ENCODE data around the gene REPIN1. TPM values are rescaled to one million over a fixed set of nuclear protein-coding genes. Genes with fewer than 3 reads are reported as not detected.

The REPIN1 gene
- total RNA-seq, 1 experiment from 2014 or later, result 124 TPM

DNA sequence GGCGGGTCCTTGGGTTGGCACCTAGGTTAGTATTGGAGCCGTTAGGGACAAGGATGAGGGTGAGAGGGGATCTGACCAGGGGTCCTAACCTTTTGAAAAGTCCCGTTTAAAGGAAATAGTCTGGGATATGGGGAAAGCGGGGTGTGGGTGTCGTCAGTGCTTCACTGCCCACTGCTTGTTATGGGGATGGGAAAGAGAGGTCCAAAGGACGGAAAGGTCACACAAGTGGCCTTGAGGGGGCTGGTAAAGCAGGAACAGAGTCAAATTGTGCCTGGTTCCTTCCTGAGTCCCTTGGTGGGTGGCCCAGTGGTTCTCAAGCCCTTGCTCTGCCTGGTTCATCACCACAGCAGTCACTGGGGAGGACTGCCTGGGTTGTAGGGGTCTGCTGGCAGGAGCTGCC lies 7.9 kb downstream of the REPIN1 start:
- H3K4me2 ChIP-seq (ENCODE audit: low read length), result no peak overlapping the region
- H4K20me1 ChIP-seq (ENCODE audit: low read length), result no peaks in the 10 kb centered on the region
- no peak overlapping the region for H3K9ac ChIP-seq (ENCODE audit: low read length)
- H3K4me1 ChIP-seq (ENCODE audit: insufficient read depth, low read length), result peaks cover 14% of the 10 kb centered on the region
- no peak overlapping the region for H2AFZ ChIP-seq (ENCODE audit: low read length)
- intact Hi-C loops (cut with micrococcal nuclease), result loop anchor here (5.0 kb wide), 1 partner anchor 54 kb away; the partner anchor contains the start of genes ACTR3C and LRRC61
- no peaks in the 10 kb centered on the region for H3K9me3 ChIP-seq (ENCODE audit: low read length)
- H3K36me3 ChIP-seq (ENCODE audit: low read depth, low read length), result no peaks in the 10 kb centered on the region
- CTCF ChIA-PET, result no interaction called here
- TF ChIP-seq, protein P1, sequence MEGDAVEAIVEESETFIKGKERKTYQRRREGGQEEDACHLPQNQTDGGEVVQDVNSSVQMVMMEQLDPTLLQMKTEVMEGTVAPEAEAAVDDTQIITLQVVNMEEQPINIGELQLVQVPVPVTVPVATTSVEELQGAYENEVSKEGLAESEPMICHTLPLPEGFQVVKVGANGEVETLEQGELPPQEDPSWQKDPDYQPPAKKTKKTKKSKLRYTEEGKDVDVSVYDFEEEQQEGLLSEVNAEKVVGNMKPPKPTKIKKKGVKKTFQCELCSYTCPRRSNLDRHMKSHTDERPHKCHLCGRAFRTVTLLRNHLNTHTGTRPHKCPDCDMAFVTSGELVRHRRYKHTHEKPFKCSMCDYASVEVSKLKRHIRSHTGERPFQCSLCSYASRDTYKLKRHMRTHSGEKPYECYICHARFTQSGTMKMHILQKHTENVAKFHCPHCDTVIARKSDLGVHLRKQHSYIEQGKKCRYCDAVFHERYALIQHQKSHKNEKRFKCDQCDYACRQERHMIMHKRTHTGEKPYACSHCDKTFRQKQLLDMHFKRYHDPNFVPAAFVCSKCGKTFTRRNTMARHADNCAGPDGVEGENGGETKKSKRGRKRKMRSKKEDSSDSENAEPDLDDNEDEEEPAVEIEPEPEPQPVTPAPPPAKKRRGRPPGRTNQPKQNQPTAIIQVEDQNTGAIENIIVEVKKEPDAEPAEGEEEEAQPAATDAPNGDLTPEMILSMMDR (conservative IDR thresholded peaks at IDR 0.05; ENCODE audit: low read depth, low read length), result no peak
- TF ChIP-seq EZH2 (IDR thresholded peaks at IDR 0.05; ENCODE audit: low read length, unreplicated experiment) (no peak), EZH2phosphoT487 (IDR thresholded peaks at IDR 0.05; ENCODE audit: borderline replicate concordance, low read length) (no peak)
- H3K4me3 ChIP-seq (ENCODE audit: low read length), result no peak overlapping the region
- POLR2A ChIA-PET (ENCODE audit: unreplicated experiment), result no interaction called here
- peaks cover 5% of the 10 kb centered on the region for H3F3A ChIP-seq (ENCODE audit: low read length, unreplicated experiment)
- H3K27ac ChIP-seq (ENCODE audit: low read length), result no peak overlapping the region
- DNase-seq, result no peak
- peaks cover 23% of the 10 kb centered on the region for H3K79me2 ChIP-seq (ENCODE audit: low read length)
- no peaks in the 10 kb centered on the region for H3K9me2 ChIP-seq (replicated peaks; ENCODE audit: low read length)
- no peak for ATAC-seq
- no TSS peak for BruUV-seq (replicated peaks)
- H3K27me3 ChIP-seq (ENCODE audit: low read length), result no peaks in the 10 kb centered on the region

DNA sequence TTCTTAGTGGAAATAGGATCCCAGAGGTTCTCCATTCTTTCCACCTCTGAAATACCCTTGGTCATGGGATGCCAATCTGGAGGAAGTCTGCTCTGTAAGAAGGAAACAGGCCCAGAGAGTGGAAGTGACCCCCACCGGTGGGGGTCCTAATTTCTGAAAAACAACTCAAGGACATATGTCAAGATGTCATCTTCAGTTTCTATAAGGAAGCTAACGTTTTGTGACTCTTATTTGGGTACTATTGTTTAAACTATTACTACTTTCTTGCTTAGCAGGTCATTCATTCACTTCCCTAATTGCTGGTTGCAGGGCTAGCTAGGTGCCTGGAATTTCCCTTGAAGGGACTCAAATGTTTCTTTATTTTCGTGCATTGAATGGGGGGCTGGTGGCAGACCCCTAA lies 8.6 kb downstream of the REPIN1 start:
- ATAC-seq (no peak), DNase-seq (no peak)
- intact Hi-C loops (cut with micrococcal nuclease), result loop anchor here (5.0 kb wide), 1 partner anchor 55 kb away; the partner anchor contains the start of genes ACTR3C and LRRC61
- H3K9ac ChIP-seq (ENCODE audit: low read length), result no peak overlapping the region
- H3K4me3 ChIP-seq (ENCODE audit: low read length), result no peak overlapping the region
- no peak for TF ChIP-seq EZH2 (IDR thresholded peaks at IDR 0.05; ENCODE audit: low read length, unreplicated experiment)
- TF ChIP-seq, protein P1 (conservative IDR thresholded peaks at IDR 0.05; ENCODE audit: low read depth, low read length), result no peak
- peaks cover 14% of the 10 kb centered on the region for H3K4me1 ChIP-seq (ENCODE audit: insufficient read depth, low read length)
- H3K27ac ChIP-seq (ENCODE audit: low read length), result no peak overlapping the region
- H3K36me3 ChIP-seq (ENCODE audit: low read depth, low read length), result no peaks in the 10 kb centered on the region
- H4K20me1 ChIP-seq (ENCODE audit: low read length), result no peaks in the 10 kb centered on the region
- peaks cover 5% of the 10 kb centered on the region for H3F3A ChIP-seq (ENCODE audit: low read length, unreplicated experiment)
- H3K4me2 ChIP-seq (ENCODE audit: low read length), result no peak overlapping the region
- H3K9me3 ChIP-seq (ENCODE audit: low read length), result no peaks in the 10 kb centered on the region
- H2AFZ ChIP-seq (ENCODE audit: low read length), result no peak overlapping the region
- BruUV-seq (replicated peaks), result no TSS peak
- POLR2A ChIA-PET (ENCODE audit: unreplicated experiment), result no interaction called here
- peaks cover 16% of the 10 kb centered on the region; the same call in 1 of the 2 replicates for H3K79me2 ChIP-seq (ENCODE audit: low read length)
- no peaks in the 10 kb centered on the region for H3K27me3 ChIP-seq (ENCODE audit: low read length)
- CTCF ChIA-PET, result interaction anchor here (0.6 kb wide), 1 partner anchor 21 kb away, joined by 3 read pairs; no protein-coding TSS in a partner anchor
- H3K9me2 ChIP-seq (replicated peaks; ENCODE audit: low read length), result no peaks in the 10 kb centered on the region

DNA sequence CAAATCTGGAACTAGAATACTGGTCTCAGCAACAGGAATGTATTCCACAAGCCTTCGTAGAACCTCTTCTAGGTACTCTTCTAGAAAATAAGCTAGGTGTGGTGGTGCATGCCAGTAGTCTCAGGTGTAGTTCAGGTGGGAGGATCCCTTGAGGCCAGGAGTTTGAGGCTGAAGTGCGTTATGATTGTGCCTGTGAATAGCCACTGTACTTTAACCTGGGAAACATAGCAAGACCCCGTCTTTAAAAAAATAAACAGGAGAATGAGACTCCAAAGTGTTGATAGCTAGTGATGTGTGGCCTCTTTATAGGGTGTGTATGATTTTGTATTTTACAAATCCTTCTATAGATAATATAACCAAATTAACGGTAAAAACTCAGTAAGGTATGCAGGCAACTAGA lies 9.0 kb downstream of the REPIN1 start:
- no peak overlapping the region for H3K4me2 ChIP-seq (ENCODE audit: low read length)
- POLR2A ChIA-PET (ENCODE audit: unreplicated experiment), result no interaction called here
- no peaks in the 10 kb centered on the region for H4K20me1 ChIP-seq (ENCODE audit: low read length)

More for the DNA sequence above, 9.0 kb downstream of the REPIN1 start:
- Histone ChIP-seq H3K27me3 (ENCODE audit: low read length) (no peaks in the 10 kb centered on the region), H3K9me3 (ENCODE audit: low read length) (no peaks in the 10 kb centered on the region), H3K9me2 (replicated peaks; ENCODE audit: low read length) (no peaks in the 10 kb centered on the region), H3K27ac (ENCODE audit: low read length) (no peak overlapping the region), H3F3A (ENCODE audit: low read length, unreplicated experiment) (peaks cover 5% of the 10 kb centered on the region), H3K9ac (ENCODE audit: low read length) (no peak overlapping the region), H3K79me2 (ENCODE audit: low read length) (peaks cover 12% of the 10 kb centered on the region; the same call in 1 of the 2 replicates), H3K36me3 (ENCODE audit: low read depth, low read length) (no peaks in the 10 kb centered on the region), H3K4me1 (ENCODE audit: insufficient read depth, low read length) (peaks cover 16% of the 10 kb centered on the region), H3K4me3 (ENCODE audit: low read length) (no peak overlapping the region), H2AFZ (ENCODE audit: low read length) (no peak overlapping the region)
- ATAC-seq, result no peak
- BruUV-seq (replicated peaks), result no TSS peak
- CTCF ChIA-PET, result interaction anchor here (0.6 kb wide), 1 partner anchor 21 kb away, joined by 3 read pairs; no protein-coding TSS in a partner anchor
- no peak for TF ChIP-seq EZH2phosphoT487 (IDR thresholded peaks at IDR 0.05; ENCODE audit: borderline replicate concordance, low read length)
- TF ChIP-seq EZH2 (IDR thresholded peaks at IDR 0.05; ENCODE audit: low read length, unreplicated experiment), result no peak
- TF ChIP-seq, protein P1 (conservative IDR thresholded peaks at IDR 0.05; ENCODE audit: low read depth, low read length), result no peak
- intact Hi-C loops (cut with micrococcal nuclease), result loop anchor here (1.0 to 5.0 kb wide), 3 partner anchors 8 to 55 kb away; partner anchors contain the start of genes ACTR3C and LRRC61
- DNase-seq, result no peak
